ENCODE measurements around the gene ARHGDIG. TPM values are rescaled to one million over a fixed set of nuclear protein-coding genes. Genes with fewer than 3 reads are reported as not detected.

The ARHGDIG gene
- total and polyA plus RNA-seq, 9 of the 15 experiments (the other 6 are each of a cell fraction or from before 2014, with no cell fraction given), result 0.36 to 2.5 (median 0.64) TPM; not detected in 2

DNA sequence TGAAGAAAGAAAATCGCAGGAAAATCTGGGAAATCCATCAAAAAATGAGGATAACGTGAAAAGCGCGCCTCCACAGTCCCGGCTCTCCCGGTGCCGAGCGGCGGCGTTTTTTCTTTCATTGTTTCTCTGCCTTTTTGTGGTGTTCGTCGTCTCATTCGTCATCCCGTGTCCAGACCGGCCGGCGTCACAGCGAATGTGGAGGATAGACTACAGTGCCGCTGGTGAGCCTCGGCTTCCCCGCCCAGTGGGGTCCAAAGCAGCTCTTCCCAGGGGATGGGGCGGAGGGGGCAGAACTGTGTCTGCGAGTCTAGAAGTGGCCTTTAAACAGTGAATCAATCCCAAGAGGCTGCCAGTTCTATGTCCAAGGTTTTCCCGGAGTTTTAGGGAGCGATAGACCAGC, 25.9 kb upstream of the ARHGDIG start (continued):
- no peak for TF ChIP-seq STAT6 (CRISPR knock-in tag; IDR thresholded peaks at IDR 0.05)
- no peak for TF ChIP-seq HDAC8 (tag; IDR thresholded peaks at IDR 0.05)
- no peak for TF ChIP-seq ZBTB17 (CRISPR knock-in tag; IDR thresholded peaks at IDR 0.05)

DNA sequence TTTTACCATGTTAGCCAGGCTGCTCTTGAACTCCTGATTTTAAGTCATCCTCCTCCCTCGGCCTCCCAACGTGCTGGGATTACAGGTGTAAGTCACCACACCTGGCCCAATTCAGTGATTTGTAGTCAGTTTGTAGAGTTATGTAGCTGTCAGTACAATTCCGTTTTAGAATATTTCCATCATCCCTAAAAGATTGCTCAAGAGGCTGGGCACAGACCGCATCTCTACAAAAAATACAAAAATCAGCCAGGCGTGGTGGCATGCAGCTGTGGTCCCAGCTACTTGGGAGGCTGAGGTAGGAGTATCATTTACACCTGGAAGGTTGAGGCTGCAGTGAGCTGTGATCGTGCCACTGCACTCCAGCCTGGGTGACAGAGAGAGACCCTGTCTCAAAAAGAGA, 25.2 kb upstream of the ARHGDIG start:
- Histone ChIP-seq H3K36me3 (ENCODE audit: control insufficient read depth, insufficient read depth, low read length) (peaks cover 20% of the 10 kb centered on the region; the same call in 2 of the 3 replicates), H3K4me3 (no peak overlapping the region), H3K9ac (ENCODE audit: insufficient read depth in 1 of 2, low read depth in 2 of 2, low read length in 2 of 2) (no peak overlapping the region), H3K9me1 (ENCODE audit: control insufficient read depth, insufficient read depth, low read length) (peaks cover 4% of the 10 kb centered on the region), H3K9me3 (replicated peaks; ENCODE audit: control insufficient read depth, insufficient read depth, low read depth, low read length) (no peaks in the 10 kb centered on the region), H4K20me1 (replicated peaks; ENCODE audit: control insufficient read depth, insufficient read depth, low read length) (no peaks in the 10 kb centered on the region), H3K4me2 (ENCODE audit: insufficient read depth, low read length) (no peak overlapping the region), H3K27ac (ENCODE audit: extremely low read depth, low read depth, low read length) (no peak overlapping the region), H3K27me3 (ENCODE audit: control insufficient read depth in 2 of 2, insufficient read depth in 2 of 2, low read length in 2 of 2) (no peaks in the 10 kb centered on the region), H3K79me2 (ENCODE audit: control insufficient read depth, insufficient read depth, low read length) (peaks cover 5% of the 10 kb centered on the region; the same call in 1 of the 3 replicates), H3K4me1 (replicated peaks in 1 of 2; ENCODE audit: control insufficient read depth in 2 of 2, insufficient read depth in 2 of 2, low read length in 2 of 2) (peaks cover 21 to 51% of the 10 kb centered on the region in 2 experiments), H2AFZ (ENCODE audit: low read depth, low read length) (no peak overlapping the region)
- ATAC-seq (no peak), DNase-seq (ENCODE audit: extremely low read depth in 1 of 4, low spot score in 3 of 4) (no peak), FAIRE-seq (no peak)
- 83% methylated on average over 6 of the region's 6 CpGs for WGBS (ENCODE audit: insufficient coverage, low coverage, missing lambda C conversion rate)
- ChIA-PET CTCF (ENCODE audit: low intra/inter-chr PET ratio) (no interaction called here), POLR2A (interaction anchor here (3.5 kb wide), 1 partner anchor 11 kb away, joined by 14 read pairs; no protein-coding TSS in a partner anchor)
- no TSS peak for BruUV-seq (replicated peaks)
- in situ Hi-C loops (cut with MboI), result no loop called here
- intact Hi-C loops (cut with micrococcal nuclease), result no loop called here
- TF ChIP-seq HMGXB4 (CRISPR knock-in tag; IDR thresholded peaks at IDR 0.05), result no peak
- no peak for TF ChIP-seq ZNF696 (CRISPR knock-in tag; conservative IDR thresholded peaks at IDR 0.05)
- TF ChIP-seq, protein P1, sequence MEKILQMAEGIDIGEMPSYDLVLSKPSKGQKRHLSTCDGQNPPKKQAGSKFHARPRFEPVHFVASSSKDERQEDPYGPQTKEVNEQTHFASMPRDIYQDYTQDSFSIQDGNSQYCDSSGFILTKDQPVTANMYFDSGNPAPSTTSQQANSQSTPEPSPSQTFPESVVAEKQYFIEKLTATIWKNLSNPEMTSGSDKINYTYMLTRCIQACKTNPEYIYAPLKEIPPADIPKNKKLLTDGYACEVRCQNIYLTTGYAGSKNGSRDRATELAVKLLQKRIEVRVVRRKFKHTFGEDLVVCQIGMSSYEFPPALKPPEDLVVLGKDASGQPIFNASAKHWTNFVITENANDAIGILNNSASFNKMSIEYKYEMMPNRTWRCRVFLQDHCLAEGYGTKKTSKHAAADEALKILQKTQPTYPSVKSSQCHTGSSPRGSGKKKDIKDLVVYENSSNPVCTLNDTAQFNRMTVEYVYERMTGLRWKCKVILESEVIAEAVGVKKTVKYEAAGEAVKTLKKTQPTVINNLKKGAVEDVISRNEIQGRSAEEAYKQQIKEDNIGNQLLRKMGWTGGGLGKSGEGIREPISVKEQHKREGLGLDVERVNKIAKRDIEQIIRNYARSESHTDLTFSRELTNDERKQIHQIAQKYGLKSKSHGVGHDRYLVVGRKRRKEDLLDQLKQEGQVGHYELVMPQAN (IDR thresholded peaks at IDR 0.05; ENCODE audit: borderline replicate concordance), result no peak
- no peak for TF ChIP-seq ZNF668 (CRISPR knock-in tag; IDR thresholded peaks at IDR 0.05)
- TF ChIP-seq ZNF75A (CRISPR knock-in tag; IDR thresholded peaks at IDR 0.05), result no peak
- TF ChIP-seq CHCHD3 (CRISPR knock-in tag; IDR thresholded peaks at IDR 0.05), result no peak
- TF ChIP-seq ZBTB26 (CRISPR knock-in tag; IDR thresholded peaks at IDR 0.05), result no peak
- TF ChIP-seq ZFP91 (CRISPR knock-in tag; IDR thresholded peaks at IDR 0.05), result no peak
